ENCODE measurements around the gene PRR30. TPM values are rescaled to one million over a fixed set of nuclear protein-coding genes. Genes with fewer than 3 reads are reported as not detected.

Gene PRR30
- polyA plus RNA-seq, 1 experiment: not detected

DNA sequence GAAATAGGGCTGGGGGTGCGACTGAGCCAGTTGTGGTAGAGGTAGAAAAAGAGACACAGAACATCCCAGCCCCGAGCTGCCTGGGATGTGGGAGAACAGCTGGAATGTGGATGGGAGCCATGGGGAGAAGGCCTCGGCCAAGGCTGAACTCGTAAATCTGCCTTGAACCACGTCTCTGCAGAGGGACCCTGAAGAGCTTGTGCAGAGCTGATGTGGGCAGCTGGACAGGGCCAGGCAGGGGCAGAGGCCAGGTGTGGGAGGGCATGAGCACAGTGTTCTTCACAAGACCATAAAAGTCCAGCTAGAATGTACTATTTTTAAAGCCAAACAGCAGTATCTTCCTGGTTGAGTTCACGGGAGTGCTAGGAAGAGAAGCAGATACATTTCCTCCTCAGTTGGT lies 15.3 kb upstream of the PRR30 start:
- H3K27me3 ChIP-seq (ENCODE audit: control insufficient read depth, insufficient read depth, low read length): peaks cover 12% of the 10 kb centered on the region
- ChIA-PET POLR2A (interaction anchor here (0.5 kb wide), 1 partner anchor 112 kb away, joined by 3 read pairs; no protein-coding TSS in a partner anchor), CTCF (interaction anchor here (1.1 kb wide), 1 partner anchor 16 kb away, joined by 4 read pairs; no protein-coding TSS in a partner anchor)
- TF ChIP-seq CTCF (IDR thresholded peaks at IDR 0.05; ENCODE audit: insufficient read depth, low read depth, low read length): no peak
- no peak for DNase-seq (ENCODE audit: low read depth)
- no peaks in the 10 kb centered on the region for H3K36me3 ChIP-seq (ENCODE audit: control insufficient read depth, insufficient read depth, low read length)
- H3K4me3 ChIP-seq (ENCODE audit: low read depth, low read length): no peak overlapping the region

GRCh38 chr2:27152796-27153464 lies 13.7 kb upstream of the PRR30 start:
- Histone ChIP-seq H3K27me3 (ENCODE audit: control insufficient read depth, insufficient read depth, low read length) (peaks cover 11% of the 10 kb centered on the region), H3K4me3 (ENCODE audit: low read depth, low read length) (no peak overlapping the region), H3K36me3 (ENCODE audit: control insufficient read depth, insufficient read depth, low read length) (no peaks in the 10 kb centered on the region)
- TF ChIP-seq CTCF (IDR thresholded peaks at IDR 0.05; ENCODE audit: insufficient read depth, low read depth, low read length): no peak
- POLR2A ChIA-PET: no interaction called here
- CTCF ChIA-PET: interaction anchor here (1.0 to 2.0 kb wide), 4 partner anchors 17 to 126 kb away, joined by 3 to 6 read pairs (median 4); no protein-coding TSS in a partner anchor
- no peak for DNase-seq (ENCODE audit: low read depth)

- Histone ChIP-seq H3K36me3 (ENCODE audit: control insufficient read depth, insufficient read depth, low read length) (no peaks in the 10 kb centered on the region), H3K27me3 (ENCODE audit: control insufficient read depth, insufficient read depth, low read length) (peaks cover 11% of the 10 kb centered on the region), H3K4me3 (ENCODE audit: low read depth, low read length) (no peak overlapping the region)
- CTCF ChIA-PET: interaction anchor here (1.0 to 2.0 kb wide), 6 partner anchors 18 to 151 kb away, joined by 3 to 6 read pairs (median 4); no protein-coding TSS in a partner anchor
- TF ChIP-seq CTCF (IDR thresholded peaks at IDR 0.05; ENCODE audit: insufficient read depth, low read depth, low read length): no peak
- POLR2A ChIA-PET: no interaction called here
- DNase-seq (ENCODE audit: low read depth): no peak
Observed at GRCh38 chr2:27152102-27152795, 13.0 kb upstream of the PRR30 start.

DNA sequence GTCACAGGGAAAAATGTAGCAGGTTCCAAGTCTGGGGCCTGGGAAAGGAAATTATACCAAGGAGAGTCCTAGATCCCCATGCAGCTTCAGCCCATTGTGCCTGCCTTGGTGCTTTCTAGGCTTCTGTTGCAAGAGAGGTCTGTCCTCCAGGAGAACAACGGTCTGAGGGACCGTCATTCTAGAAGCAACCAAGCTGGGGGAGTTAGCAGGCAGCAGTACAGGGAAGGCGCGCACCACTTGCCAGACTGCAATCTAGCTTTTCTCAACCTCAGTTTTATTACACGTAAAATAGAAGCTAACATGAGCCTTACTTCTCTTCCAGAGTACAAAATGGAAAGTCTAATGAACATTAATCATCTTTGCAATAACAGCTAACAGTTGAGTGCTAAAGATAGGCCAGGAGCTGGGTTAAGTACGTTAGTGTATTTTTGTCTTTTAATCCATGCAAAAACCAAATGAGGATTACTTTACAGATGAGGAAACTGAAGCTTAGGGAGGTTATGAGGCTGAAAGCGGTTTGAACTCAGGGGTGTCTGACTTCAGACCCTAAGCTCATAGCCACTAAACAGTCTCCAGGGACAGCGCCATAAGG lies 11.5 kb upstream of the PRR30 start:
- no peak for TF ChIP-seq CTCF (IDR thresholded peaks at IDR 0.05; ENCODE audit: insufficient read depth, low read depth, low read length)
- CTCF ChIA-PET: interaction anchor here (0.8 to 1.7 kb wide), 4 partner anchors 19 to 152 kb away, joined by 3 to 5 read pairs (median 4); no protein-coding TSS in a partner anchor
- no peak overlapping the region for H3K4me3 ChIP-seq (ENCODE audit: low read depth, low read length)
- POLR2A ChIA-PET: no interaction called here
- DNase-seq (ENCODE audit: low read depth): no peak
- H3K27me3 ChIP-seq (ENCODE audit: control insufficient read depth, insufficient read depth, low read length): peaks cover 11% of the 10 kb centered on the region
- H3K36me3 ChIP-seq (ENCODE audit: control insufficient read depth, insufficient read depth, low read length): no peaks in the 10 kb centered on the region
